HG03095 (cell line): Measurements from ENCODE around the gene NGLY1.

Source experiments
- ATAC-seq: cut with Tn5 transposase; IDR thresholded peaks from one replicate; pipeline ENCODE4 v1.9.1; 2021; ENCODE audit warnings: moderate library complexity; ENCODE audit not compliant: unreplicated experiment

The NGLY1 gene

GRCh38 chr3:25782938-25783660, at the start of gene NGLY1:
NGLY1 (minus strand) TSS chr3:25783443; CDS start chr3:25783390, 53 bp downstream.
- ATAC-seq: peak; percentile 67

GRCh38 chr3:25831578-25831977, 48.3 kb upstream of the NGLY1 start:
- ATAC-seq: no peak

GRCh38 chr3:25830373-25831280, 47.4 kb upstream of the NGLY1 start:
- ATAC-seq: no peak

GRCh38 chr3:25826510-25826909, 43.3 kb upstream of the NGLY1 start:
- no peak for ATAC-seq

GRCh38 chr3:25823314-25823713, 40.1 kb upstream of the NGLY1 start:
- no peak for ATAC-seq

GRCh38 chr3:25821746-25822573, 38.7 kb upstream of the NGLY1 start:
- no peak for ATAC-seq

GRCh38 chr3:25820816-25821486, 37.7 kb upstream of the NGLY1 start:
- no peak for ATAC-seq

- no peak for ATAC-seq
Observed at GRCh38 chr3:25820366-25820765, 37.1 kb upstream of the NGLY1 start.

- ATAC-seq: no peak
Observed at GRCh38 chr3:25818335-25818734, 35.1 kb upstream of the NGLY1 start.

- no peak for ATAC-seq
Observed at GRCh38 chr3:25817638-25818037, 34.4 kb upstream of the NGLY1 start.

GRCh38 chr3:25817107-25817506, 33.9 kb upstream of the NGLY1 start:
- peak; percentile 42 for ATAC-seq

GRCh38 chr3:25812644-25813043, 29.4 kb upstream of the NGLY1 start:
- ATAC-seq: no peak

- no peak for ATAC-seq
Observed at GRCh38 chr3:25804676-25805075, 21.4 kb upstream of the NGLY1 start.

- ATAC-seq: no peak
Observed at GRCh38 chr3:25803833-25804232, 20.6 kb upstream of the NGLY1 start.

GRCh38 chr3:25801786-25802185, 18.5 kb upstream of the NGLY1 start:
- no peak for ATAC-seq

- peak; percentile 92 for ATAC-seq
Observed at GRCh38 chr3:25789596-25790556, 6.6 kb upstream of the NGLY1 start, which contains the start of gene OXSM. OXSM (plus strand) TSS chr3:25790090; CDS start chr3:25791021, 931 bp downstream.

- ATAC-seq: no peak
Observed at GRCh38 chr3:25789209-25789595, 6.0 kb upstream of the NGLY1 start.

- no peak for ATAC-seq
Observed at GRCh38 chr3:25787689-25788088, 4.4 kb upstream of the NGLY1 start.

- no peak for ATAC-seq
Observed at GRCh38 chr3:25785826-25786225, 2.6 kb upstream of the NGLY1 start.
